ENCODE results near the gene PTGFRN. TPM values are rescaled to one million over a fixed set of nuclear protein-coding genes. Genes with fewer than 3 reads are reported as not detected.

Gene PTGFRN
- total and polyA plus RNA-seq, 2 of the 8 experiments (the other 6 are each of a cell fraction or from before 2014, with no cell fraction given) = 13.0 to 32.6 TPM

DNA sequence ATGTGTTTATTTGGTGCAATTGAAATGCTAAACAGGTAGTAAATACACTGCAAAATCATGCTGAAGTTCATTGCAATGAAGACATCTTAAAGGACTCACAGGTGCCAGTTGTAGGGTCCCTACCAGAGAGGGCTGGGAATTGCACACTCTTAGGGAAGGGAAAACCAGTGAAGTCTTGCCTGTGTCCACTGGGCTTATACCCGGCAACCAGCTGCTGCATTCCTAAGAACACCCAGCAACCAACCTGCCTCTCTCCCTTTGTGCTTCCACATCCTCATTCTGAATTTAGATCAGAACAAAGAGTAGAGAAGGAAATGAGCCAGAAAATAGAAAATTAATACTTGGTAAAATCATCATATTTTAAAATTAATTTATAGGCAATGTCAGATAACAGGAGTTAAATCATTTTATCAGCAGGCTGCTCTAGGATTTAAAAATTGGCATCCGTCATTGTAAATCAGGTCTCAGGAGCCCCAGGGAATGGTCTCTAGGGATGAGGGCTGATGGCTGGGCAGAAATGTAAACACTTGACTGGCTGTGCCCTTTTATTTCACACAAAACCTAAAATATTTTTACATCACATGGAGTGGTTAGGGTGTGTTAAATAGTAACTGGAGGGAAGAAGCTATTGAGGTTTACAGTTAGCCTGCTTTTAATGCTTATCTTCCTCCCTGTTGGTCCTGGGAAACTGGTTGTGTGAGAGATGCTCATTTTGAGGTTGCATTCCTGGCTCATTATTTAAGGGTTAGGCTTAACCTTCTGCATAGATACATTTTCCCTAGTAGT is 31.3 kb downstream of the PTGFRN start (continued):
- TF ChIP-seq, protein P1, sequence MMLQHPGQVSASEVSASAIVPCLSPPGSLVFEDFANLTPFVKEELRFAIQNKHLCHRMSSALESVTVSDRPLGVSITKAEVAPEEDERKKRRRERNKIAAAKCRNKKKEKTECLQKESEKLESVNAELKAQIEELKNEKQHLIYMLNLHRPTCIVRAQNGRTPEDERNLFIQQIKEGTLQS (IDR thresholded peaks at IDR 0.05; ENCODE audit: insufficient read depth, low read depth, low read length) = no peak
- TF ChIP-seq PHF8 (conservative IDR thresholded peaks at IDR 0.05; ENCODE audit: low read depth, low read length) = no peak

Measured in H1 (cell line).